ENCODE data around the gene ONECUT1.

DNA sequence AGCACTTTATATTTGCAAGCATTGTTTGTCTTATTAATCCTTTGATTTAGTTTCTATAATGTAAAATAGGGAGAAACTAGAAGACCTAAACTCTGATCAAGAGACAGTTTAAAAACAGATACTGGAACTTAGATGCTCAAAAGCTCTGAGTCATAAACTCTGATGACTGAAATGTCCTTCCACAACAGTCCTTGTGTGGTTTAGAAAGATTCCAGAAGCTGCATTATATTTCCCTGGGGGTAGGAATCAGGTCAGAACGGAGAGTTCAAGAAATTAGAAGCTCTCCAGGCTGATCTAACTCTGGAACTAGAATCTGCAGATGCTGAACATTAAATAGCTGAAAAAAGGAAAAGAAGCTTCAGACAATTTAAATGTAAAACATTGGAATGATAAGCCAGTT lies 18.3 kb upstream of the ONECUT1 start:
- TF ChIP-seq, protein P1, sequence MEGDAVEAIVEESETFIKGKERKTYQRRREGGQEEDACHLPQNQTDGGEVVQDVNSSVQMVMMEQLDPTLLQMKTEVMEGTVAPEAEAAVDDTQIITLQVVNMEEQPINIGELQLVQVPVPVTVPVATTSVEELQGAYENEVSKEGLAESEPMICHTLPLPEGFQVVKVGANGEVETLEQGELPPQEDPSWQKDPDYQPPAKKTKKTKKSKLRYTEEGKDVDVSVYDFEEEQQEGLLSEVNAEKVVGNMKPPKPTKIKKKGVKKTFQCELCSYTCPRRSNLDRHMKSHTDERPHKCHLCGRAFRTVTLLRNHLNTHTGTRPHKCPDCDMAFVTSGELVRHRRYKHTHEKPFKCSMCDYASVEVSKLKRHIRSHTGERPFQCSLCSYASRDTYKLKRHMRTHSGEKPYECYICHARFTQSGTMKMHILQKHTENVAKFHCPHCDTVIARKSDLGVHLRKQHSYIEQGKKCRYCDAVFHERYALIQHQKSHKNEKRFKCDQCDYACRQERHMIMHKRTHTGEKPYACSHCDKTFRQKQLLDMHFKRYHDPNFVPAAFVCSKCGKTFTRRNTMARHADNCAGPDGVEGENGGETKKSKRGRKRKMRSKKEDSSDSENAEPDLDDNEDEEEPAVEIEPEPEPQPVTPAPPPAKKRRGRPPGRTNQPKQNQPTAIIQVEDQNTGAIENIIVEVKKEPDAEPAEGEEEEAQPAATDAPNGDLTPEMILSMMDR (IDR thresholded peaks at IDR 0.05; ENCODE audit: control extremely low read depth in 1 of 3, insufficient read depth in 1 of 3, low read depth in 1 of 3, low read length in 3 of 3), result no peak
- TF ChIP-seq POLR2A (IDR thresholded peaks at IDR 0.05; ENCODE audit: control extremely low read depth in 1 of 2, low read depth in 2 of 2, low read length in 2 of 2) (no peak), ASH2L (IDR thresholded peaks at IDR 0.05; ENCODE audit: low read length) (no peak), SIN3A (conservative IDR thresholded peaks at IDR 0.05 in 1 of 2, IDR thresholded peaks at IDR 0.05 in 1 of 2; ENCODE audit: low read depth in 1 of 2, low read length in 2 of 2) (no peak), GTF2F1 (IDR thresholded peaks at IDR 0.05; ENCODE audit: borderline replicate concordance, low read depth, low read length) (no peak), GABPA (IDR thresholded peaks at IDR 0.05; ENCODE audit: borderline replicate concordance, insufficient read depth, low read length) (no peak), EP300 (IDR thresholded peaks at IDR 0.05; ENCODE audit: borderline replicate concordance in 1 of 2, low read depth in 2 of 2, low read length in 2 of 2) (no peak), POLR2AphosphoS5 (IDR thresholded peaks at IDR 0.05; ENCODE audit: low read depth, low read length) (no peak), SIRT6 (IDR thresholded peaks at IDR 0.05; ENCODE audit: low read length) (no peak)
- TF ChIP-seq, protein P2, sequence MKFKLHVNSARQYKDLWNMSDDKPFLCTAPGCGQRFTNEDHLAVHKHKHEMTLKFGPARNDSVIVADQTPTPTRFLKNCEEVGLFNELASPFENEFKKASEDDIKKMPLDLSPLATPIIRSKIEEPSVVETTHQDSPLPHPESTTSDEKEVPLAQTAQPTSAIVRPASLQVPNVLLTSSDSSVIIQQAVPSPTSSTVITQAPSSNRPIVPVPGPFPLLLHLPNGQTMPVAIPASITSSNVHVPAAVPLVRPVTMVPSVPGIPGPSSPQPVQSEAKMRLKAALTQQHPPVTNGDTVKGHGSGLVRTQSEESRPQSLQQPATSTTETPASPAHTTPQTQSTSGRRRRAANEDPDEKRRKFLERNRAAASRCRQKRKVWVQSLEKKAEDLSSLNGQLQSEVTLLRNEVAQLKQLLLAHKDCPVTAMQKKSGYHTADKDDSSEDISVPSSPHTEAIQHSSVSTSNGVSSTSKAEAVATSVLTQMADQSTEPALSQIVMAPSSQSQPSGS (IDR thresholded peaks at IDR 0.05; ENCODE audit: low read length), result no peak
- TF ChIP-seq, protein P3, sequence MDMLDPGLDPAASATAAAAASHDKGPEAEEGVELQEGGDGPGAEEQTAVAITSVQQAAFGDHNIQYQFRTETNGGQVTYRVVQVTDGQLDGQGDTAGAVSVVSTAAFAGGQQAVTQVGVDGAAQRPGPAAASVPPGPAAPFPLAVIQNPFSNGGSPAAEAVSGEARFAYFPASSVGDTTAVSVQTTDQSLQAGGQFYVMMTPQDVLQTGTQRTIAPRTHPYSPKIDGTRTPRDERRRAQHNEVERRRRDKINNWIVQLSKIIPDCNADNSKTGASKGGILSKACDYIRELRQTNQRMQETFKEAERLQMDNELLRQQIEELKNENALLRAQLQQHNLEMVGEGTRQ (IDR thresholded peaks at IDR 0.05; ENCODE audit: low read length), result no peak
